H1 (cell line): ENCODE results near the gene UEVLD. TPM values are rescaled to one million over a fixed set of nuclear protein-coding genes. Genes with fewer than 3 reads are reported as not detected.

Source experiments
- CTCF ChIA-PET: fragments of 300-600 bp; sonication (Branson Sonifier 250); formaldehyde crosslinking; loops from one replicate; lab custom pipeline; 2021; ENCODE audit not compliant: partially characterized antibody; lab: Charles Lee
- POLR2A ChIA-PET: fragments of 300-600 bp; sonication (Branson Sonifier 250); formaldehyde crosslinking; loops from one replicate; lab custom pipeline; 2021; ENCODE audit warnings: inconsistent platforms; ENCODE audit not compliant: partially characterized antibody; lab: Charles Lee
- DNase-seq, 2 experiments: peaks; one replicate each; pipeline versions ENCODE4 v3.0.0 to v3.0.0-alpha.2; 2010 to 2022; ENCODE audit warnings: low spot score in 2 of 2, low read depth in 1 of 2, mixed read lengths in 1 of 2
- FAIRE-seq: peaks from 2 replicates; lab custom pipeline; 2011; peaks lifted over from hg19 to GRCh38; lab: Jason Lieb, UNC
- H2AFZ ChIP-seq: 2 replicates; pipeline ENCODE4 v1.8.1; 2012; ENCODE audit warnings: low read length, inconsistent platforms
- H2AK5ac ChIP-seq: 2 replicates; pipeline ENCODE4 v1.6.1; 2013; ENCODE audit warnings: low read depth, low read length
- H2BK120ac ChIP-seq: replicated peaks from 2 replicates; pipeline ENCODE3; 2013; ENCODE audit warnings: low read depth, low read length, inconsistent platforms
- H2BK12ac ChIP-seq: 2 replicates; pipeline ENCODE4 v1.6.1; 2013; ENCODE audit warnings: low read depth, low read length
- H2BK15ac ChIP-seq: 2 replicates; pipeline ENCODE4 v1.6.1; 2013; ENCODE audit warnings: low read length
- H2BK20ac ChIP-seq: 2 replicates; pipeline ENCODE4 v1.6.1; 2013; ENCODE audit warnings: low read length
- H2BK5ac ChIP-seq: 2 replicates; pipeline ENCODE4 v1.6.1; 2013; ENCODE audit warnings: low read depth, low read length
- H3K14ac ChIP-seq: 2 replicates; pipeline ENCODE4 v1.6.1; 2013; ENCODE audit warnings: inconsistent platforms; ENCODE audit not compliant: insufficient read length
- H3K18ac ChIP-seq: 2 replicates; pipeline ENCODE4 v1.6.1; 2013; ENCODE audit warnings: low read length; ENCODE audit errors: extremely low read depth
- H3K23ac ChIP-seq: 2 replicates; pipeline ENCODE4 v1.6.1; 2013; ENCODE audit warnings: inconsistent platforms; ENCODE audit not compliant: insufficient read length
- H3K23me2 ChIP-seq: 2 replicates; pipeline ENCODE4 v1.6.1; 2013; ENCODE audit warnings: low read depth, low read length
- H3K27ac ChIP-seq: 2 replicates; pipeline ENCODE4 v1.6.1; 2011; ENCODE audit warnings: low read depth, low read length, inconsistent platforms
- H3K27me3 ChIP-seq, 4 experiments: replicated peaks in 1 of 4; 1 replicate in 1 of 4; 2 replicates in 3 of 4; pipeline versions ENCODE4 v1.6.1 to v1.8.1; 2011 to 2013; ENCODE audit warnings: low read length in 3 of 4, mild to moderate bottlenecking in 3 of 4, inconsistent platforms in 2 of 4, mixed read lengths in 2 of 4, moderate library complexity in 1 of 4; ENCODE audit not compliant: control insufficient read depth in 3 of 4, insufficient read depth in 3 of 4; ENCODE audit errors: extremely low read depth in 1 of 4
- H3K36me3 ChIP-seq, 4 experiments: 2 replicates each; pipeline versions ENCODE4 v1.6.1 to v1.8.1; 2011 to 2013; ENCODE audit warnings: mild to moderate bottlenecking in 4 of 4, low read length in 3 of 4, moderate library complexity in 2 of 4, control low read depth in 1 of 4, inconsistent platforms in 1 of 4; ENCODE audit not compliant: insufficient read depth in 4 of 4, control insufficient read depth in 2 of 4
- H3K4ac ChIP-seq: replicated peaks from 2 replicates; pipeline ENCODE3; 2013; ENCODE audit warnings: low read length, low read depth, mixed read lengths, inconsistent platforms; ENCODE audit not compliant: insufficient read length
- H3K4me1 ChIP-seq, 4 experiments: replicated peaks in 1 of 4; 1 replicate in 1 of 4; 2 replicates in 3 of 4; pipeline versions ENCODE4 v1.6.1 to v1.8.1; 2011 to 2013; ENCODE audit warnings: low read length in 3 of 4, inconsistent platforms in 2 of 4, mixed read lengths in 1 of 4; ENCODE audit not compliant: insufficient read depth in 4 of 4, control insufficient read depth in 3 of 4
- H3K4me2 ChIP-seq, 2 experiments: 2 replicates each; pipeline versions ENCODE4 v1.6.1 to v1.8.1; 2011 to 2013; ENCODE audit warnings: low read depth in 2 of 2, low read length in 2 of 2, control low read depth in 1 of 2, inconsistent platforms in 1 of 2, mild to moderate bottlenecking in 1 of 2; ENCODE audit not compliant: insufficient read depth in 1 of 2
- H3K4me3 ChIP-seq, 4 experiments: fragments of 200-600, 300-600 bp in 1 of 4; sonication (generic), shearing (Covaris generic), sonication (Bioruptor Twin) in 1 of 4; 2 replicates each; pipeline versions ENCODE4 v1.5.1 to v1.8.1; 2011 to 2016; ENCODE audit warnings: low read length in 4 of 4, low read depth in 3 of 4, control low read depth in 2 of 4, inconsistent platforms in 2 of 4, mild to moderate bottlenecking in 2 of 4, mixed read lengths in 1 of 4, moderate library complexity in 1 of 4; ENCODE audit not compliant: insufficient read depth in 2 of 4; ENCODE audit errors: extremely low read depth in 1 of 4
- H3K56ac ChIP-seq: replicated peaks from 2 replicates; pipeline ENCODE3; 2013; ENCODE audit warnings: low read depth, mild to moderate bottlenecking, mixed read lengths, low read length, inconsistent platforms; ENCODE audit not compliant: insufficient read length
- H3K79me1 ChIP-seq: 2 replicates; pipeline ENCODE4 v1.6.1; 2013; ENCODE audit warnings: low read depth, low read length, control low read depth
- H3K79me2 ChIP-seq, 2 experiments: 2 replicates each; pipeline versions ENCODE4 v1.6.1 to v1.8.1; 2012 to 2013; ENCODE audit warnings: low read length in 2 of 2, mild to moderate bottlenecking in 2 of 2, inconsistent platforms in 1 of 2; ENCODE audit not compliant: insufficient read depth in 2 of 2, control insufficient read depth in 1 of 2
- H3K9ac ChIP-seq, 4 experiments: replicated peaks in 1 of 4; 1 replicate in 1 of 4; 2 replicates in 3 of 4; pipeline versions ENCODE4 v1.6.1 to v1.8.1; 2011 to 2013; ENCODE audit warnings: low read depth in 3 of 4, low read length in 3 of 4, control low read depth in 2 of 4, mild to moderate bottlenecking in 2 of 4, moderate library complexity in 2 of 4, inconsistent platforms in 1 of 4; ENCODE audit errors: extremely low read depth in 1 of 4
- H3K9me3 ChIP-seq, 2 experiments: 2 replicates each; pipeline versions ENCODE4 v1.6.1 to v1.8.1; 2012 to 2013; ENCODE audit warnings: mild to moderate bottlenecking in 2 of 2, moderate library complexity in 2 of 2, control low read depth in 1 of 2, inconsistent platforms in 1 of 2, low read depth in 1 of 2, low read length in 1 of 2, mixed read lengths in 1 of 2; ENCODE audit not compliant: insufficient read depth in 2 of 2
- H4K20me1 ChIP-seq, 2 experiments: replicated peaks in 1 of 2; 2 replicates each; pipeline versions ENCODE3 to v1.8.1; 2011 to 2013; ENCODE audit warnings: inconsistent platforms in 2 of 2, low read length in 2 of 2, mild to moderate bottlenecking in 1 of 2; ENCODE audit not compliant: insufficient read depth in 2 of 2, control insufficient read depth in 1 of 2
- H4K5ac ChIP-seq: 2 replicates; pipeline ENCODE4 v1.6.1; 2013; ENCODE audit warnings: low read length, low read depth, mixed read lengths, inconsistent platforms; ENCODE audit not compliant: insufficient read length
- H4K8ac ChIP-seq: 2 replicates; pipeline ENCODE4 v1.8.0; 2013; ENCODE audit warnings: mild to moderate bottlenecking, moderate library complexity, low read length, inconsistent platforms; ENCODE audit not compliant: insufficient read depth; ENCODE audit errors: extremely low read depth
- H4K91ac ChIP-seq: replicated peaks from 2 replicates; pipeline ENCODE3; 2013; ENCODE audit warnings: low read length, mixed read lengths, inconsistent platforms; ENCODE audit not compliant: insufficient read length
- CEBPB ChIP-seq: IDR thresholded peaks from 2 replicates; pipeline ENCODE4 v1.6.1; 2012; ENCODE audit warnings: low read depth, low read length
- GTF2F1 ChIP-seq: IDR thresholded peaks from 2 replicates; pipeline ENCODE4 v1.6.1; 2012; ENCODE audit warnings: low read depth, low read length, improper control_type of control experiment, borderline replicate concordance
- KDM1A ChIP-seq: fragments of 200-600, 300-600 bp; sonication (generic); IDR thresholded peaks from 2 replicates; pipeline ENCODE4 v1.7.1; 2016; ENCODE audit warnings: mild to moderate bottlenecking, low read length, borderline replicate concordance
- KDM4A ChIP-seq: IDR thresholded peaks from one replicate; pipeline ENCODE4 v1.7.1; 2012; ENCODE audit warnings: low read depth, mild to moderate bottlenecking, moderate library complexity, low read length, inconsistent platforms; ENCODE audit not compliant: severe bottlenecking
- RXRA ChIP-seq: IDR thresholded peaks from 2 replicates; pipeline ENCODE4 v1.6.1; 2011; ENCODE audit warnings: low read depth, mild to moderate bottlenecking, low read length, moderate library complexity; ENCODE audit not compliant: insufficient read depth
- SUZ12 ChIP-seq: fragments of 200-600 bp; sonication (generic); IDR thresholded peaks from 2 replicates; pipeline ENCODE4 v1.6.1; 2012; ENCODE audit warnings: mild to moderate bottlenecking, inconsistent platforms, low read length, moderate library complexity, mixed read lengths
- YY1 ChIP-seq: IDR thresholded peaks from 2 replicates; pipeline ENCODE4 v1.6.1; 2011; ENCODE audit warnings: low read depth, mild to moderate bottlenecking, low read length
- WGBS, 2 experiments: shearing (Covaris generic) in 1 of 2; methylation state at CpG; one replicate each; pipeline versions ENCODE4 v1.1.6 to v1.1.7; 2013 to 2015; ENCODE audit warnings: low lambda C conversion rate in 2 of 2, mixed read lengths in 2 of 2, inconsistent platforms in 1 of 2, low coverage in 1 of 2, missing lambda C conversion rate in 1 of 2; ENCODE audit not compliant: insufficient replicate concordance in 2 of 2, insufficient coverage in 1 of 2, insufficient read length in 1 of 2; ENCODE audit errors: extremely low coverage in 1 of 2, missing lambda C conversion rate in 1 of 2; 5-methylcytosine and 5-hydroxymethylcytosine counted together
- polyA plus RNA-seq, 7 experiments: library from polyadenylated mRNA; depleted of rRNA in 3 of 7; stranded (reverse) in 5 of 7; unstranded in 2 of 7; fragments of >200 nt in 5 of 7; fragments of 200-250 nt in 2 of 7; gene quantifications; 1 replicate in 5 of 7; 2 replicates in 1 of 7; 4 replicates in 1 of 7; pipeline versions ENCODE4 v1.2.1 to v1.2.3, GENCODE V29; 2011 to 2013; ENCODE audit warnings: missing spikeins in 2 of 7, mixed read lengths in 2 of 7
- total RNA-seq: library from RNA; stranded (reverse); fragmentation: NEBNext Ultra II Directional; extraction: Animal tissue kit (Norgen Biotek cat#: 25700); gene quantifications from 2 replicates; pipeline ENCODE4 v1.2.1, GENCODE V29; 2021

The UEVLD gene
- total and polyA plus RNA-seq, 2 of the 8 experiments (the other 6 are each of a cell fraction or from before 2014, with no cell fraction given): 4.1 to 7.3 TPM

DNA sequence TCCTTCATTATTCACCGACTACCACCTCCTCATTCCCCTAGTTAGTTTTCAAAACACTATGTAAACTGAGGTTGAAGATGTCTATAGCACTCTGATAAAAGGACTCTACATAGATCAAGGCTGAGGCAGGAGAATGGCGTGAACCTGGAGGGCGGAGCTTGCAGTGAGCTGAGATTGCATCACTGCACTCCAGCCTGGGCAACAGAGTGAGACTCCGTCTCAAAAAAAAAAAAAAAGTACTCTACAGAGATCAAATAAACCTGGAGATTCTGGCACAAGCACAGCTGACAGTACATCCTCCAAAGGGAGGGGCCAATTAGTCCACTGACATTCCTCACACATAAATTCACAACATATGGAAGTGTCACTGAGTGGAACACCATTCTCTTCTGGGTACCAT, 92.8 kb downstream of the UEVLD start:
- no peak overlapping the region for H2BK5ac ChIP-seq
- FAIRE-seq: no peak
- H2BK15ac ChIP-seq: no peak overlapping the region
- no peak for DNase-seq
- H3K4me1 ChIP-seq: no peaks in the 10 kb centered on the region
- no peak for TF ChIP-seq KDM1A
- peak; percentile 20; the same call in 1 of the 2 replicates for TF ChIP-seq CEBPB
- no peak for TF ChIP-seq YY1
- no peak for TF ChIP-seq SUZ12
- no peak for TF ChIP-seq GTF2F1
- no peak for TF ChIP-seq KDM4A
- TF ChIP-seq RXRA: no peak
- TF ChIP-seq, all 59 proteins: peak for 1
- no peak overlapping the region for H3K9ac ChIP-seq
- H2BK120ac ChIP-seq: no peak overlapping the region
- no peaks in the 10 kb centered on the region for H3K9me3 ChIP-seq
- peaks cover 0 to 1% of the 10 kb centered on the region in 2 experiments for H4K20me1 ChIP-seq
- ChIA-PET POLR2A (no interaction called here), CTCF (no interaction called here)
- H3K36me3 ChIP-seq: peaks cover 0 to 23% (median 8%) of the 10 kb centered on the region in 4 experiments; a peak in 4 of 8 replicates
- no peak overlapping the region for H2BK12ac ChIP-seq
- 85% methylated on average over 4 of the region's 4 CpGs; no CpG with 5 or more reads in 1 of the 2 experiments for WGBS, 2 experiments
- no peak overlapping the region for H4K91ac ChIP-seq
- H3K23me2 ChIP-seq: no peaks in the 10 kb centered on the region
- no peak overlapping the region for H4K8ac ChIP-seq
- H3K79me2 ChIP-seq: no peaks in the 10 kb centered on the region
- H3K4ac ChIP-seq: no peak overlapping the region
- H4K5ac ChIP-seq: no peak overlapping the region
- no peaks in the 10 kb centered on the region for H3K27me3 ChIP-seq
- no peak overlapping the region for H3K4me2 ChIP-seq
- H3K18ac ChIP-seq: no peak overlapping the region
- no peak overlapping the region for H3K27ac ChIP-seq
- H3K23ac ChIP-seq: no peak overlapping the region
- no peak overlapping the region for H3K4me3 ChIP-seq
- H3K79me1 ChIP-seq: no peaks in the 10 kb centered on the region; the same call in 1 of the 2 replicates
- no peak overlapping the region for H3K14ac ChIP-seq
- H3K56ac ChIP-seq: no peak overlapping the region
- no peak overlapping the region for H2AFZ ChIP-seq
- no peak overlapping the region for H2BK20ac ChIP-seq
- no peak overlapping the region for H2AK5ac ChIP-seq
